H1 (cell line): ENCODE data around the gene CAMTA1. TPM values are rescaled to one million over a fixed set of nuclear protein-coding genes. Genes with fewer than 3 reads are reported as not detected.

ENCODE experiments used
- ASH2L ChIP-seq: fragments of 200-600, 300-600 bp; sonication (generic); IDR thresholded peaks from one replicate; pipeline ENCODE4 v1.7.1; 2017; ENCODE audit warnings: low read length
- CTBP2 ChIP-seq: IDR thresholded peaks from 2 replicates; pipeline ENCODE4 v1.7.0; 2011; ENCODE audit warnings: borderline replicate concordance, mild to moderate bottlenecking, moderate library complexity, mixed read lengths, low read length; ENCODE audit not compliant: insufficient read depth, insufficient read length
- EZH2 ChIP-seq: fragments of 200-600 bp; sonication (generic); IDR thresholded peaks from 2 replicates; pipeline ENCODE4 v1.7.1; 2012; ENCODE audit warnings: low read depth, mild to moderate bottlenecking, moderate library complexity, low read length, inconsistent platforms; ENCODE audit not compliant: severe bottlenecking
- HDAC6 ChIP-seq: IDR thresholded peaks from one replicate; pipeline ENCODE4 v1.7.1; 2012; ENCODE audit warnings: low read depth, mild to moderate bottlenecking, inconsistent platforms, low read length, moderate library complexity
- NANOG ChIP-seq: IDR thresholded peaks from 2 replicates; pipeline ENCODE4 v1.6.1; 2011; ENCODE audit warnings: low read length, low read depth, mild to moderate bottlenecking, inconsistent platforms; ENCODE audit not compliant: insufficient read depth, poor library complexity, severe bottlenecking
- SP2 ChIP-seq: IDR thresholded peaks from 2 replicates; pipeline ENCODE4 v1.6.1; 2012; ENCODE audit warnings: mild to moderate bottlenecking, low read length, inconsistent platforms
- YY1 ChIP-seq: IDR thresholded peaks from 2 replicates; pipeline ENCODE4 v1.6.1; 2011; ENCODE audit warnings: low read depth, mild to moderate bottlenecking, low read length
- polyA plus RNA-seq, 7 experiments: library from polyadenylated mRNA; depleted of rRNA in 3 of 7; stranded (reverse) in 5 of 7; unstranded in 2 of 7; fragments of >200 nt in 5 of 7; fragments of 200-250 nt in 2 of 7; gene quantifications; 1 replicate in 5 of 7; 2 replicates in 1 of 7; 4 replicates in 1 of 7; pipeline versions ENCODE4 v1.2.1 to v1.2.3, GENCODE V29; 2011 to 2013; ENCODE audit warnings: missing spikeins in 2 of 7, mixed read lengths in 2 of 7
- total RNA-seq: library from RNA; stranded (reverse); fragmentation: NEBNext Ultra II Directional; extraction: Animal tissue kit (Norgen Biotek cat#: 25700); gene quantifications from 2 replicates; pipeline ENCODE4 v1.2.1, GENCODE V29; 2021
- TF ChIP-seq, protein P1 (sequence below): IDR thresholded peaks from 2 replicates; pipeline ENCODE4 v1.6.1; 2012; ENCODE audit warnings: inconsistent platforms

The CAMTA1 gene
- total and polyA plus RNA-seq, 2 of the 8 experiments (the other 6 are each of a cell fraction or from before 2014, with no cell fraction given) = 65.0 to 119 TPM

DNA sequence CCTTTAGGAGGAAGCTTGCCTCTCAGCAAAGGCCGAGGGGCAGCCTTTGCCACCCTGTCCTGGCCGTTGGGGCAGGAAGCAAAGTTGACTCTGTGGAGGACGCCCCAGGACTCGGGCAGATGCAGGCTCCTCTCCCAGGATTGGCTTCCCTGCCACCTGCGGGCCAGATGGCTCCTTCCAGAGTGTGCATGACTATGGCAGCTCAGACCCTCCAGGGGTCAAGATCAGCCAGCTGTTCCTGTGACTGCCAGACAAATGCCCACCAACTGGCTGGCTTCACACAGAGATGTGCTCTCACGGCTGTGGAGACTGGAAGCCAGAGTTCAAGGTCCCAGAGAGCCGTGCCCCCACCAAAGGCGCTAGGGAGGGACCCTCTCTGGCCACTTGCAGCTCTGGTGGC, 898.9 kb downstream of the CAMTA1 start (continued):
- TF ChIP-seq SP2 (no peak), NANOG (no peak), CTBP2 (no peak), HDAC6 (no peak), YY1 (no peak), ASH2L (no peak), EZH2 (no peak)
- TF ChIP-seq, protein P1, sequence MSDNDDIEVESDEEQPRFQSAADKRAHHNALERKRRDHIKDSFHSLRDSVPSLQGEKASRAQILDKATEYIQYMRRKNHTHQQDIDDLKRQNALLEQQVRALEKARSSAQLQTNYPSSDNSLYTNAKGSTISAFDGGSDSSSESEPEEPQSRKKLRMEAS = no peak
